Suprapubic skin (tissue), 4 donors: ENCODE measurements around the gene CHST15. TPM values are rescaled to one million over a fixed set of nuclear protein-coding genes. Genes with fewer than 3 reads are reported as not detected.

Experiments used
- DNase-seq, 2 donors: peaks; one replicate each; pipeline ENCODE4 v3.0.0-alpha.2; 2019; ENCODE audit warnings: low spot score in 2 of 2
- H3K27ac ChIP-seq: fragments of 200-600 bp; sonication (generic); one replicate; pipeline ENCODE4 v1.5.1; 2019
- H3K27me3 ChIP-seq: fragments of 200-600 bp; sonication (generic); one replicate; pipeline ENCODE4 v1.5.1; 2019
- H3K36me3 ChIP-seq: fragments of 200-600 bp; sonication (generic); one replicate; pipeline ENCODE4 v1.5.1; 2019
- H3K4me1 ChIP-seq: fragments of 200-600 bp; sonication (generic); one replicate; pipeline ENCODE4 v1.5.1; 2019
- H3K4me3 ChIP-seq: fragments of 200-600 bp; sonication (generic); one replicate; pipeline ENCODE4 v1.5.1; 2019; ENCODE audit warnings: mild to moderate bottlenecking
- H3K9me3 ChIP-seq: fragments of 200-600 bp; sonication (generic); one replicate; pipeline ENCODE4 v1.5.1; 2019
- CTCF ChIP-seq, 2 donors: fragments of 200-600 bp in 1 of 2; fragments of 450-650 bp in 1 of 2; sonication (generic) in 1 of 2; IDR thresholded peaks; one replicate each; pipeline ENCODE4 v1.5.1; 2016 to 2019; ENCODE audit warnings: antibody characterized with exemption in 2 of 2, mild to moderate bottlenecking in 1 of 2, moderate library complexity in 1 of 2
- EP300 ChIP-seq: sonication (generic); formaldehyde crosslinking; IDR thresholded peaks from one replicate; pipeline ENCODE4 v1.6.1; 2017; ENCODE audit warnings: antibody characterized with exemption
- POLR2A ChIP-seq, 2 donors: fragments of 450-650 bp; IDR thresholded peaks; one replicate each; pipeline ENCODE4 v1.6.1; 2017; ENCODE audit warnings: antibody characterized with exemption in 2 of 2, mild to moderate bottlenecking in 2 of 2, moderate library complexity in 2 of 2
- POLR2AphosphoS5 ChIP-seq, 3 donors: sonication (generic); formaldehyde crosslinking; IDR thresholded peaks; one replicate each; pipeline ENCODE4 v1.6.1; 2017; ENCODE audit warnings: antibody characterized with exemption in 3 of 3
- WGBS: methylation state at CpG from one replicate; pipeline ENCODE4 v1.1.5; 2018; 5-methylcytosine and 5-hydroxymethylcytosine counted together
- total RNA-seq, 4 donors: library from RNA; depleted of rRNA; stranded (reverse); fragments of >200 nt; gene quantifications; one replicate each; pipeline ENCODE4 v1.1.0, GENCODE V29; 2016

Gene CHST15
- total RNA-seq, 4 donors from 2014 or later: 20.6 to 59.1 (median 22.8) TPM

- no peak overlapping the region for H3K27ac ChIP-seq
- no peak for DNase-seq
- no peaks in the 10 kb centered on the region for H3K9me3 ChIP-seq
- TF ChIP-seq CTCF (IDR thresholded peaks at IDR 0.05) (no peak), POLR2A (IDR thresholded peaks at IDR 0.05) (no peak), EP300 (no peak), POLR2AphosphoS5 (IDR thresholded peaks at IDR 0.05) (no peak)
- H3K4me3 ChIP-seq: no peak overlapping the region
- H3K4me1 ChIP-seq: peaks cover 24% of the 10 kb centered on the region
- 60% methylated on average over 5 of the region's 5 CpGs for WGBS
- no peaks in the 10 kb centered on the region for H3K36me3 ChIP-seq
- peaks cover 9% of the 10 kb centered on the region for H3K27me3 ChIP-seq
Observed at GRCh38 chr10:124107072-124107471, 13.7 kb upstream of the CHST15 start.

- no peak for DNase-seq
- no peaks in the 10 kb centered on the region for H3K36me3 ChIP-seq
- peaks cover 9% of the 10 kb centered on the region for H3K27me3 ChIP-seq
- TF ChIP-seq CTCF (IDR thresholded peaks at IDR 0.05) (no peak), POLR2A (IDR thresholded peaks at IDR 0.05) (no peak), EP300 (no peak)
- WGBS: 21% methylated on average over 9 of the region's 9 CpGs
- H3K4me3 ChIP-seq: no peak overlapping the region
- peaks cover 24% of the 10 kb centered on the region for H3K4me1 ChIP-seq
- H3K27ac ChIP-seq: peak overlapping the region; percentile 65
- no peaks in the 10 kb centered on the region for H3K9me3 ChIP-seq
Observed at GRCh38 chr10:124106241-124106879, 13.0 kb upstream of the CHST15 start.

GRCh38 chr10:124105594-124105993, 12.2 kb upstream of the CHST15 start:
- H3K9me3 ChIP-seq: no peaks in the 10 kb centered on the region
- no peak overlapping the region for H3K4me3 ChIP-seq
- H3K4me1 ChIP-seq: peaks cover 24% of the 10 kb centered on the region
- peaks cover 9% of the 10 kb centered on the region for H3K27me3 ChIP-seq
- no peak for TF ChIP-seq POLR2A (IDR thresholded peaks at IDR 0.05)
- TF ChIP-seq POLR2AphosphoS5 (IDR thresholded peaks at IDR 0.05): no peak
- no peak for TF ChIP-seq EP300
- TF ChIP-seq CTCF (IDR thresholded peaks at IDR 0.05): no peak
- WGBS: 45% methylated on average over 5 of the region's 5 CpGs
- no peak for DNase-seq
- no peaks in the 10 kb centered on the region for H3K36me3 ChIP-seq
- H3K27ac ChIP-seq: no peak overlapping the region

DNA sequence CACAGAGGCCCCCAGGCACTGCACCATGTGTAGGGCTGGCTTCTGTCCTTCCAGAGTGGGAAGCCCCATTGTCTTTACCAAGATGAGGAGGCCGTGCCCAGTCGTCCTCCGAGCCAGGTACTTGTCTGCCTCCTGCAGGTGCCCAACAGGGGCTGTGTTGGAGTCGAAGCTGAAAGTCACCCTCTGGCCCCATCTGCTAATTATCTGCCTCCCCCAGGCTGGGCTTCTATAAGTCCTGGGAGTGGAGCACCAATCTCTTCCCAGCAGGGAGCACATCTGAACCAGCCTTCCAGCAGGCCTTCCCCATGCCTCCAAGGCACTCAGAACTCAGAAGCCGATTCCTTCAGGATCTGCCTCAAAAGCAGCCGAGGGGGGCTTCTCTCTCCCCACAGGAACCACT, 11.6 kb upstream of the CHST15 start:
- Histone ChIP-seq H3K4me3 (no peak overlapping the region), H3K36me3 (no peaks in the 10 kb centered on the region), H3K27me3 (peaks cover 9% of the 10 kb centered on the region), H3K27ac (no peak overlapping the region), H3K4me1 (peaks cover 24% of the 10 kb centered on the region), H3K9me3 (no peaks in the 10 kb centered on the region)
- DNase-seq: no peak
- whole genome bisulfite sequencing: 79% methylated on average over 5 of the region's 6 CpGs
- no peak for TF ChIP-seq EP300
- no peak for TF ChIP-seq POLR2A (IDR thresholded peaks at IDR 0.05)
- no peak for TF ChIP-seq POLR2AphosphoS5 (IDR thresholded peaks at IDR 0.05)
- TF ChIP-seq CTCF (IDR thresholded peaks at IDR 0.05): no peak

GRCh38 chr10:124104011-124104627, 10.7 kb upstream of the CHST15 start:
- peaks cover 9% of the 10 kb centered on the region for H3K27me3 ChIP-seq
- H3K4me3 ChIP-seq: no peak overlapping the region
- no peaks in the 10 kb centered on the region for H3K36me3 ChIP-seq
- H3K27ac ChIP-seq: no peak overlapping the region
- TF ChIP-seq POLR2AphosphoS5 (IDR thresholded peaks at IDR 0.05) (no peak), POLR2A (IDR thresholded peaks at IDR 0.05) (no peak), CTCF (IDR thresholded peaks at IDR 0.05) (no peak), EP300 (no peak)
- DNase-seq: no peak
- H3K4me1 ChIP-seq: peaks cover 24% of the 10 kb centered on the region
- H3K9me3 ChIP-seq: no peaks in the 10 kb centered on the region
- 89% methylated on average over 9 of the region's 9 CpGs for WGBS
